ENCODE data around the gene GPD2.

GRCh38 chr2:156399224-156399949, 36.8 kb upstream of the GPD2 start:
- TF ChIP-seq ZNF263 (CRISPR knock-in tag; IDR thresholded peaks at IDR 0.05) (no peak), PTBP1 (IDR thresholded peaks at IDR 0.05; ENCODE audit: low read depth, low read length, poor library complexity, severe bottlenecking) (no peak), FIP1L1 (IDR thresholded peaks at IDR 0.05; ENCODE audit: borderline replicate concordance, insufficient read depth, low read depth, low read length) (no peak), ZNF609 (CRISPR knock-in tag; IDR thresholded peaks at IDR 0.05; ENCODE audit: borderline replicate concordance) (no peak), GLI4 (CRISPR knock-in tag; IDR thresholded peaks at IDR 0.05; ENCODE audit: borderline replicate concordance) (no peak), IRF1 (CRISPR knock-in tag; IDR thresholded peaks at IDR 0.05; ENCODE audit: low read depth) (no peak), GTF3A (CRISPR knock-in tag; conservative IDR thresholded peaks at IDR 0.05) (no peak)
- TF ChIP-seq, protein P1, sequence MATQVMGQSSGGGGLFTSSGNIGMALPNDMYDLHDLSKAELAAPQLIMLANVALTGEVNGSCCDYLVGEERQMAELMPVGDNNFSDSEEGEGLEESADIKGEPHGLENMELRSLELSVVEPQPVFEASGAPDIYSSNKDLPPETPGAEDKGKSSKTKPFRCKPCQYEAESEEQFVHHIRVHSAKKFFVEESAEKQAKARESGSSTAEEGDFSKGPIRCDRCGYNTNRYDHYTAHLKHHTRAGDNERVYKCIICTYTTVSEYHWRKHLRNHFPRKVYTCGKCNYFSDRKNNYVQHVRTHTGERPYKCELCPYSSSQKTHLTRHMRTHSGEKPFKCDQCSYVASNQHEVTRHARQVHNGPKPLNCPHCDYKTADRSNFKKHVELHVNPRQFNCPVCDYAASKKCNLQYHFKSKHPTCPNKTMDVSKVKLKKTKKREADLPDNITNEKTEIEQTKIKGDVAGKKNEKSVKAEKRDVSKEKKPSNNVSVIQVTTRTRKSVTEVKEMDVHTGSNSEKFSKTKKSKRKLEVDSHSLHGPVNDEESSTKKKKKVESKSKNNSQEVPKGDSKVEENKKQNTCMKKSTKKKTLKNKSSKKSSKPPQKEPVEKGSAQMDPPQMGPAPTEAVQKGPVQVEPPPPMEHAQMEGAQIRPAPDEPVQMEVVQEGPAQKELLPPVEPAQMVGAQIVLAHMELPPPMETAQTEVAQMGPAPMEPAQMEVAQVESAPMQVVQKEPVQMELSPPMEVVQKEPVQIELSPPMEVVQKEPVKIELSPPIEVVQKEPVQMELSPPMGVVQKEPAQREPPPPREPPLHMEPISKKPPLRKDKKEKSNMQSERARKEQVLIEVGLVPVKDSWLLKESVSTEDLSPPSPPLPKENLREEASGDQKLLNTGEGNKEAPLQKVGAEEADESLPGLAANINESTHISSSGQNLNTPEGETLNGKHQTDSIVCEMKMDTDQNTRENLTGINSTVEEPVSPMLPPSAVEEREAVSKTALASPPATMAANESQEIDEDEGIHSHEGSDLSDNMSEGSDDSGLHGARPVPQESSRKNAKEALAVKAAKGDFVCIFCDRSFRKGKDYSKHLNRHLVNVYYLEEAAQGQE (IDR thresholded peaks at IDR 0.05; ENCODE audit: borderline replicate concordance in 1 of 2, low read depth in 1 of 2, low read length in 2 of 2), result no peak
- TF ChIP-seq, protein P2, sequence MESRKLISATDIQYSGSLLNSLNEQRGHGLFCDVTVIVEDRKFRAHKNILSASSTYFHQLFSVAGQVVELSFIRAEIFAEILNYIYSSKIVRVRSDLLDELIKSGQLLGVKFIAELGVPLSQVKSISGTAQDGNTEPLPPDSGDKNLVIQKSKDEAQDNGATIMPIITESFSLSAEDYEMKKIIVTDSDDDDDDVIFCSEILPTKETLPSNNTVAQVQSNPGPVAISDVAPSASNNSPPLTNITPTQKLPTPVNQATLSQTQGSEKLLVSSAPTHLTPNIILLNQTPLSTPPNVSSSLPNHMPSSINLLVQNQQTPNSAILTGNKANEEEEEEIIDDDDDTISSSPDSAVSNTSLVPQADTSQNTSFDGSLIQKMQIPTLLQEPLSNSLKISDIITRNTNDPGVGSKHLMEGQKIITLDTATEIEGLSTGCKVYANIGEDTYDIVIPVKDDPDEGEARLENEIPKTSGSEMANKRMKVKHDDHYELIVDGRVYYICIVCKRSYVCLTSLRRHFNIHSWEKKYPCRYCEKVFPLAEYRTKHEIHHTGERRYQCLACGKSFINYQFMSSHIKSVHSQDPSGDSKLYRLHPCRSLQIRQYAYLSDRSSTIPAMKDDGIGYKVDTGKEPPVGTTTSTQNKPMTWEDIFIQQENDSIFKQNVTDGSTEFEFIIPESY (CRISPR knock-in tag; IDR thresholded peaks at IDR 0.05), result no peak
